PC-9 (cell line): ENCODE data around the gene KRT12.
A peak's percentile ranks its signal among the peaks of the same experiment; 100 is the strongest.

Experiments
- EZH2 ChIP-seq: fragments of 200-600 bp; sonication (generic); IDR thresholded peaks from 2 replicates; pipeline ENCODE4 v1.8.0; 2017; ENCODE audit warnings: antibody characterized with exemption, low read depth
- TF ChIP-seq, protein P1 (sequence below): fragments of 200-600 bp; sonication (generic); conservative IDR thresholded peaks from 2 replicates; pipeline ENCODE4 v1.6.1; 2017; ENCODE audit warnings: mixed run types, antibody characterized with exemption, mild to moderate bottlenecking, moderate library complexity

DNA sequence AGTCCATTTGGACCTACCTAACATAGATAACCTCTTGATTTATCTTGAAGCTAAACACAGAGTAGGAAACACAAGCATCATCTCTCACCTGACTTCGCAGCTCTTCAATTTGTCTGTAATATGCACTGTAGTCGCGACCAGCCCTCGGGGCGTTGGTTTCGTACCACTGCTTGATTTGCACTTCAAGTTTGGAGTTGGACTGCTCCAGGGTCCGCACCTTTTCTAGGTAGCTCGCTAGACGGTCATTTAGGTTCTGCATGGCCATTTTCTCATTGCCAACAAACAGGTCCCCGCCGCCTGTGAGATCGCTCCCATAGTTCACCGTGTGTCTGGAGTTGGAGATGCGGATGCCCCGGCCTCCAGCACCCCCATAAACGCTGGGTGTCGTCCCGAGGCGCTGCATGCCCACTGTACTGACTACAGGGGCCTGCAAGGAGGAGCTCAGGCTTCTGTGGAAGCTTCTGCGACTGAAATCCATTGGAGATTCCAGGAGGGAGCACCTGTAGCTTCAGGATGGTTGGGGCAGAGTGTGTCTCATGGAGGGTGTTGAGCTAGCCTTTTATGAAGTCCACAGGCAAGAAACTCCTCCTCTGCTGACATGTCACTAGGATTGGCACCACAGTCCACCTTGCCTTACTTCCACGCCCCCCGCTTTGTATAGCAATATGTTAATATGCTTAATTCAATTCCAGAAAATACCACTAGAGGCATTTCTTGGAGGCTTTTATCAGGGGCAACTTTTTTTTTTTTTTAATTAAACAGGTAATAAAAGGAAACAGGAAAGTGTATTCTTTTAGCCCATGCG lies 17.9 kb upstream of the KRT12 start, which contains the start of gene KRT20:
- TF ChIP-seq, protein P1, sequence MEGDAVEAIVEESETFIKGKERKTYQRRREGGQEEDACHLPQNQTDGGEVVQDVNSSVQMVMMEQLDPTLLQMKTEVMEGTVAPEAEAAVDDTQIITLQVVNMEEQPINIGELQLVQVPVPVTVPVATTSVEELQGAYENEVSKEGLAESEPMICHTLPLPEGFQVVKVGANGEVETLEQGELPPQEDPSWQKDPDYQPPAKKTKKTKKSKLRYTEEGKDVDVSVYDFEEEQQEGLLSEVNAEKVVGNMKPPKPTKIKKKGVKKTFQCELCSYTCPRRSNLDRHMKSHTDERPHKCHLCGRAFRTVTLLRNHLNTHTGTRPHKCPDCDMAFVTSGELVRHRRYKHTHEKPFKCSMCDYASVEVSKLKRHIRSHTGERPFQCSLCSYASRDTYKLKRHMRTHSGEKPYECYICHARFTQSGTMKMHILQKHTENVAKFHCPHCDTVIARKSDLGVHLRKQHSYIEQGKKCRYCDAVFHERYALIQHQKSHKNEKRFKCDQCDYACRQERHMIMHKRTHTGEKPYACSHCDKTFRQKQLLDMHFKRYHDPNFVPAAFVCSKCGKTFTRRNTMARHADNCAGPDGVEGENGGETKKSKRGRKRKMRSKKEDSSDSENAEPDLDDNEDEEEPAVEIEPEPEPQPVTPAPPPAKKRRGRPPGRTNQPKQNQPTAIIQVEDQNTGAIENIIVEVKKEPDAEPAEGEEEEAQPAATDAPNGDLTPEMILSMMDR: peak; percentile 51
- TF ChIP-seq EZH2: no peak
